ENCODE measurements around the gene STXBP5. TPM values are rescaled to one million over a fixed set of nuclear protein-coding genes. Genes with fewer than 3 reads are reported as not detected.

Gene STXBP5
- total RNA-seq, 4 donors from 2014 or later, result 26.9 to 45.9 (median 29.3) TPM

DNA sequence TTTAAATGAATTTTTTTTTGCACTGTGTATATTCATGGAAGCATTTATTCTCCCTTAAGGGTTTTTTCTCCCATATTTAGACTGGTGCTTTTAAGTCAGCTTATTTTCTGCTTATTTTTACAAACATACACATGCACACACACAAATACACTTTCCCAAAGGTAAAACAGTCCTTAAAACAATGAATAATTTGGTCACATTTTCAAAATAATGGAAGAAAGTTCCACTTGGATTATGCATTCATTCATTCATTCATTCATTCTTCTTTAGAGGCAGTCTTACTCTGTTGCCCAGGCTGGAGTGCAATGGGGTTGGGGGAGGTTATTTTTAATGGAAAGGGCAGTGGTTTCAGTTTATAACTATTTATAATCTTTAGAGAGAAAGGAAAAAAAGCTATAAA, 69.8 kb downstream of the STXBP5 start:
- Histone ChIP-seq H3K4me3 (replicated peaks in 1 of 3) (no peak overlapping the region), H3K27ac (no peak overlapping the region), H3K9me3 (no peaks in the 10 kb centered on the region), H3K36me3 (peaks cover 0 to 4% of the 10 kb centered on the region in 2 donors), H3K27me3 (no peaks in the 10 kb centered on the region), H3K4me1 (no peaks in the 10 kb centered on the region)
- intact Hi-C loops (cut with DNase I), result no loop called here
- TF ChIP-seq, protein P1, sequence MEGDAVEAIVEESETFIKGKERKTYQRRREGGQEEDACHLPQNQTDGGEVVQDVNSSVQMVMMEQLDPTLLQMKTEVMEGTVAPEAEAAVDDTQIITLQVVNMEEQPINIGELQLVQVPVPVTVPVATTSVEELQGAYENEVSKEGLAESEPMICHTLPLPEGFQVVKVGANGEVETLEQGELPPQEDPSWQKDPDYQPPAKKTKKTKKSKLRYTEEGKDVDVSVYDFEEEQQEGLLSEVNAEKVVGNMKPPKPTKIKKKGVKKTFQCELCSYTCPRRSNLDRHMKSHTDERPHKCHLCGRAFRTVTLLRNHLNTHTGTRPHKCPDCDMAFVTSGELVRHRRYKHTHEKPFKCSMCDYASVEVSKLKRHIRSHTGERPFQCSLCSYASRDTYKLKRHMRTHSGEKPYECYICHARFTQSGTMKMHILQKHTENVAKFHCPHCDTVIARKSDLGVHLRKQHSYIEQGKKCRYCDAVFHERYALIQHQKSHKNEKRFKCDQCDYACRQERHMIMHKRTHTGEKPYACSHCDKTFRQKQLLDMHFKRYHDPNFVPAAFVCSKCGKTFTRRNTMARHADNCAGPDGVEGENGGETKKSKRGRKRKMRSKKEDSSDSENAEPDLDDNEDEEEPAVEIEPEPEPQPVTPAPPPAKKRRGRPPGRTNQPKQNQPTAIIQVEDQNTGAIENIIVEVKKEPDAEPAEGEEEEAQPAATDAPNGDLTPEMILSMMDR (IDR thresholded peaks at IDR 0.05), result no peak
- no peak for TF ChIP-seq POLR2A (IDR thresholded peaks at IDR 0.05)
- no peak for DNase-seq

DNA sequence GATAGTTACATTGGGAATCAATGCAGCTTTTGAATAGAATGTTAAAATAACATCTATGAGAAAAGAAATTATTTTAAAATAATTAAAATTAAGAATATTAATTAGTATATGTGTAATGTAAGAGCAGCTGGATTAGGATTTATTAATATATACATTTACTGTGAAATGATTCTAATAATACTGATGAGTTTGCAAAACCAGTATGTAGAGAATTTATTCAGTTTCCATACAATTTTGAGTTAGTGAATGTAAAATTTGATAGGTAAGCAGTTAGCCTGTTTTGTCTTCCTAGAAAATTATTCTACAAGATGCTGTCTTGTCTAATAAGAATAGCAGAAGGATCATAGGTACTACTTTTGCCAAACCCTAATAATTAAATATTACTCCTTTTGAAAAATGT, 70.6 kb downstream of the STXBP5 start:
- Histone ChIP-seq H3K27me3 (no peaks in the 10 kb centered on the region), H3K27ac (no peak overlapping the region), H3K9me3 (no peaks in the 10 kb centered on the region), H3K36me3 (peaks cover 0 to 4% of the 10 kb centered on the region in 2 donors), H3K4me1 (no peaks in the 10 kb centered on the region), H3K4me3 (replicated peaks in 1 of 3) (no peak overlapping the region)
- no peak for DNase-seq
- intact Hi-C loops (cut with DNase I), result no loop called here
- TF ChIP-seq, protein P1 (IDR thresholded peaks at IDR 0.05), result no peak
- no peak for TF ChIP-seq POLR2A (IDR thresholded peaks at IDR 0.05)

GRCh38 chr6:147278891-147279290, 74.7 kb downstream of the STXBP5 start:
- Histone ChIP-seq H3K27me3 (no peaks in the 10 kb centered on the region), H3K4me1 (no peaks in the 10 kb centered on the region), H3K36me3 (peaks cover 0 to 4% of the 10 kb centered on the region in 2 donors), H3K27ac (no peak overlapping the region), H3K4me3 (replicated peaks in 1 of 3) (no peak overlapping the region), H3K9me3 (no peaks in the 10 kb centered on the region)
- no peak for DNase-seq
- WGBS, 2 donors, result 87 to 93% methylated on average over 2 of the region's 2 CpGs
- intact Hi-C loops (cut with DNase I), result no loop called here
- TF ChIP-seq POLR2A (IDR thresholded peaks at IDR 0.05), result no peak
- TF ChIP-seq, protein P1 (IDR thresholded peaks at IDR 0.05), result no peak

- TF ChIP-seq, protein P1 (IDR thresholded peaks at IDR 0.05), result no peak
- no peak for TF ChIP-seq POLR2A (IDR thresholded peaks at IDR 0.05)
- Histone ChIP-seq H3K27me3 (no peaks in the 10 kb centered on the region), H3K36me3 (peaks cover 0 to 4% of the 10 kb centered on the region in 2 donors), H3K9me3 (no peaks in the 10 kb centered on the region), H3K4me3 (replicated peaks in 1 of 3) (no peak overlapping the region), H3K27ac (no peak overlapping the region), H3K4me1 (no peaks in the 10 kb centered on the region)
- DNase-seq, result no peak
- intact Hi-C loops (cut with DNase I), result no loop called here
- 90 to 97% methylated on average over 2 of the region's 2 CpGs for WGBS, 2 donors
These were observed 75.2 kb downstream of the STXBP5 start for GRCh38 chr6:147279427-147279826.

DNA sequence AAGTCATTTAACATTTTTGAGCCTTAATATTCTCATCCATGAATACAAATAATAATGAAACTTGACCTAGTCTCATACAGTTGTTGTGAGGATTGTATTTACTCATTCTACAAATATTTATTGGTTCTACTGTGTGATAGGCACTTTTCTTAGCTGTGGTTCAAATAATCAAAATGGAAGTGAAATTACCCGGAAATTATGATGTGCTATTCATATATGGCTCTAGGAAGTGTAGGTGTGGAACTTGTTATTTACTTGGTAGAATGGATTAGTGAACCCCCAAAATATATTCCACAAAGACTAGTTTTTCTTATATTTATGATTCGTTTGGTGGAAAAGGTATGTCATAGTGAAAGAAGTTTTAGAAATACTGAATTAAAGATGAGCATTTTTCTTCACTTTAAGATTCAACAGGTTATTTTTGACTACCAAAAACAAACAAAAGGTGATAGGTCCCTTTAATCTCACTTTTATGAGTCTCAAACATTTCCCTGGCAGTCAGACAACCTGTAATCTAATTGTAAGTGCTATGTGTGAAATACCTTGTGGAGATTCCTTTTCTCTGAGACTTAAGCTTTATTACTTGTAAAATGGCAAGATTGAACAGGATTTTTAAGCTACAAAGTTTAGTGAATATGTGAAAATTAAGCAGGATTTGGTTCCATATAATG, 77.8 kb downstream of the STXBP5 start:
- Histone ChIP-seq H3K4me3 (replicated peaks in 1 of 3) (no peak overlapping the region), H3K4me1 (peaks cover 0 to 3% of the 10 kb centered on the region in 2 donors), H3K27me3 (no peaks in the 10 kb centered on the region), H3K36me3 (peaks cover 0 to 4% of the 10 kb centered on the region in 2 donors), H3K9me3 (no peaks in the 10 kb centered on the region), H3K27ac (no peak overlapping the region)
- intact Hi-C loops (cut with DNase I), result no loop called here
- DNase-seq, result no peak
- 92% methylated on average over 2 of the region's 2 CpGs for WGBS, 2 donors
- no peak for TF ChIP-seq POLR2A (IDR thresholded peaks at IDR 0.05)
- TF ChIP-seq, protein P1 (IDR thresholded peaks at IDR 0.05), result no peak

Data from thyroid gland (tissue), 4 donors.